ENCODE data around the gene MAD1L1.
"Not testable (repeated sequence)": the region's sequence is repeated elsewhere in the genome, so short reads cannot be mapped to it uniquely, and the experiment has no call there.

MAD1L1 gene

DNA sequence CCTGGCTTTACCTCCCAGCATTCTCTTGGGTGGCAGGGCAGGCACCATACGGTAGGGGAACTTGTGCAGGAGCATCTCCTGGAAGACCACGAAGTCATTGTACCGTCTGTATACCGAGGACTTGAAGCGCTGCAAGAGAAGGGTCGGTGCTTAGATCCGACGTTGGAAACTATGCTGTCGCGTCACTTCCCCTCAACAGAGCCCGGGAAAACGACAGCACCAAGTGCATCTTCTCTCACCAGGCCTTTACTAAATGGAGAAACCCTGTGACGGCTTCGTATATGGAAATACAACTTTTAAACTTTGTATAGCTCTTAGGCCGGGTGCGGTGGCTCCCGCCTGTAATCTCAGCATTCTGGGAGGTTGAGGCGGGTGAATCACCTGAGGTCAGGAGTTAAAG is 42.4 kb upstream of the MAD1L1 start:
- no peak overlapping the region for H3K27ac ChIP-seq
- no peak for TF ChIP-seq ZFX (IDR thresholded peaks at IDR 0.05)
- TF ChIP-seq, protein P1, sequence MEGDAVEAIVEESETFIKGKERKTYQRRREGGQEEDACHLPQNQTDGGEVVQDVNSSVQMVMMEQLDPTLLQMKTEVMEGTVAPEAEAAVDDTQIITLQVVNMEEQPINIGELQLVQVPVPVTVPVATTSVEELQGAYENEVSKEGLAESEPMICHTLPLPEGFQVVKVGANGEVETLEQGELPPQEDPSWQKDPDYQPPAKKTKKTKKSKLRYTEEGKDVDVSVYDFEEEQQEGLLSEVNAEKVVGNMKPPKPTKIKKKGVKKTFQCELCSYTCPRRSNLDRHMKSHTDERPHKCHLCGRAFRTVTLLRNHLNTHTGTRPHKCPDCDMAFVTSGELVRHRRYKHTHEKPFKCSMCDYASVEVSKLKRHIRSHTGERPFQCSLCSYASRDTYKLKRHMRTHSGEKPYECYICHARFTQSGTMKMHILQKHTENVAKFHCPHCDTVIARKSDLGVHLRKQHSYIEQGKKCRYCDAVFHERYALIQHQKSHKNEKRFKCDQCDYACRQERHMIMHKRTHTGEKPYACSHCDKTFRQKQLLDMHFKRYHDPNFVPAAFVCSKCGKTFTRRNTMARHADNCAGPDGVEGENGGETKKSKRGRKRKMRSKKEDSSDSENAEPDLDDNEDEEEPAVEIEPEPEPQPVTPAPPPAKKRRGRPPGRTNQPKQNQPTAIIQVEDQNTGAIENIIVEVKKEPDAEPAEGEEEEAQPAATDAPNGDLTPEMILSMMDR (conservative IDR thresholded peaks at IDR 0.05), result no peak

DNA sequence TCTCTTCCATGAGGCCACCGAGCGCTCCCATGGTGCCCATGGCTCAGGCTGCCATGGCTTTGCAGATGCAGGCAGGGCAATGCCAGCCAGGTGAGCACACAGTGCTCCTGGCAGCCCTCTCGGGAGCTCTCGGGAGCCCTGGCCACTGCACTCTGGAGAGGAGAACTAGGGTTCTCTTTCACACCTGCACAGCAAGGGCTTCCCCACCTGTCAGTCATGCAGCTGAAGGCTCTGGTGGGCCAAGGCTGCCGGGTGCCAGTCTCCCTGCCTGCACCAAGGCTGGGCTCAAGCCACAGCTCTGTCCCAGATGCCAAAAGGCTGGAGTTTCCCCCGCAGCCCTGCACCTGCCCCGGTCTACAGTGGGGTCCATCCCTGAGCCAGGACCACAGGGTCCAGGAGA is 41.9 kb upstream of the MAD1L1 start:
- no peak for TF ChIP-seq ZFX (IDR thresholded peaks at IDR 0.05)
- TF ChIP-seq, protein P1 (conservative IDR thresholded peaks at IDR 0.05), result no peak
- H3K27ac ChIP-seq, result no peak overlapping the region

DNA sequence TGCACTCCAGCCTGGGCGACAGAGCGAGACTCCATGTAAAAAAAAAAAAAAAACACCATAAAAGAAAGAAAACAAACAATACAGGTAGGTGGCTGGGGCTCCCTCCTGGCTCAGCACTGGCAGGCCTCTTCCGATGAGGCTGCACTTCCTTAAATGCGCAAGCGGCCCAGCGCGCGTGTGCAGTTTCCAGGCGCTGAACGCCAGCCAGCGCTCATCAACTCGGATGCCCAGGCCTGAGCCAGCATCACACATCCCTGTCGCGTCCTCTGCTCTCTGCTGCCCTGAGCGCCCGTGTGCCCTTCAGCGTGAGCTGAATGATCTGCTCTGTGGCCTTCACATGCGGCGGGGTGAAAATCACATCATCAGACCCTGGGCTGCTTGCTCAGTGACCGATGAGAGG is 41.1 kb upstream of the MAD1L1 start:
- no peak for TF ChIP-seq ZFX (IDR thresholded peaks at IDR 0.05)
- TF ChIP-seq, protein P1 (conservative IDR thresholded peaks at IDR 0.05), result no peak
- no peak overlapping the region for H3K27ac ChIP-seq

DNA sequence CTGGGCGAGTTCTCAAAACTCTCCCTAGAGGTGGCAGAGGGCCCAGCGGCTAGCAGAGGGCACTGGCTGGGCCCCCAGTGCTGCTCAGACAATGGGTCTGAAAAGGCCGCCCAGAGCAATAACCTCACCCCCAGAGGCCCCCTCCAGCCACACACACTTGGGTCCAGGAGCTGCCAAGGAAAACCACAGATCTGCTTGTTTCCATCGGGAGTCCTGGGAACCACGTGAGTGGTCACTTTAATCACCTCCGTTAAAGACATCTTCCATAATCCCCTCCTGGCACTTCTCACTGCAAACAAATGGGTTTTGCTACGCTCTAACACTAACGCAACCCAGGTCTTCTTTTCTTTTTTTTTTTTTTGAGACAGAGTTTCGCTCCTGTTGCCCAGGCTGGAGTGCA is 39.3 kb upstream of the MAD1L1 start:
- H3K27ac ChIP-seq, result no peak overlapping the region
- TF ChIP-seq ZFX (IDR thresholded peaks at IDR 0.05), result no peak
- TF ChIP-seq, protein P1 (conservative IDR thresholded peaks at IDR 0.05), result no peak

DNA sequence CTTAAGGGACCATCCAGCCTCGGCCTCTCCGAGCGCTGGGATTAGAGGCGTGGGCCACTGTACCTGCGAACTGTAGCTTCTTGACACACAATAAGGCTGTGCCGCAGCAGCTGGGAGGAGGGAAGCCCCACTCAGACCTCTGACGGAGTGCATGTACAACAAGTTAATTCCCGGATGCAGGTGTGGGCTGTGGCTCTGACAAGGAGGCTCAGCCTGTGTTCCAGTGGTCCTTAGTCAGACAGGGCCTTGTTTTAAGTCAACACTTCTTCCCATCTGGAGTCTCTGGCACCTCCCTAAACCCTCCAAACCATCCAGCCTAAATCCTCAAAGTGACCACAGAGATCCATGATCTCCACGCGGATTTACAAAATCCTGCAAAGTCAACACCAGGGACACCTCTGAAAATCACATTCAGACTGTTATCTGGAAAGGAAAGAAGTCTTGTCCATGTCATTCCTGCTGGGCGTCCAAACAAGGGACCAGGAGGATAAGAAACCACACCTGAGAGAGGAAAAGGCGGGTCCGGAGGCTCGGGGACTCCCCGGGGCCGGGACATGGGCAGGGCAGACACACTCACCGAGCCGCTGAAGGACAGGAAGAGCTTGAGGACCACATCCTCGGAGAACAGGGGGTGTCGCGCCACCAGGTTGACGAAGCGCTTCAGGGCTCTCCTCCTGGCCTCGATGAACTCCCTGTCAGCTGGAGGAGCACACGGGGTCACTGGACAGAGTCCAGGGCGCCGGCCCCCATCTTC is 38.7 kb upstream of the MAD1L1 start:
- H3K27ac ChIP-seq, result no peak overlapping the region

DNA sequence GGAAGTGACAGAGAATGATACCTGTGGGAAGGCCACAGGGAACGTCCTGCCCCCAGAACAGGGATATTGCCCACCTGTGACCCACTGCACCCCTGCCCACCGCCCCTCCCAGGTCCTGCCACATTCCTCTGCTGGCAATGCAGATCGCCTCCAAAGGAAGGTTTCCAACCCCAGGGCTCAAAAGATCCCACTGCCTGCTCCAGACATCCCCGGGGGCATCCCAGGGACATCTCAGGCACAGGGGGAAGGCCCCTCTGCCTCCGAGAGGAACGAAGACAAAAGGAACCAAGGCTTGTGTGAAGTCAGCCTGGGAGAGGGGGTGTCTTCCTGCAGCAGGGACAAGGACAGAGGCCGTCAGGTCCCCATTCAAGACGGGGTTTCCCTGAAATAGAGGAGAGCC is 37.8 kb upstream of the MAD1L1 start:
- no peak overlapping the region for H3K27ac ChIP-seq
- TF ChIP-seq ZFX (IDR thresholded peaks at IDR 0.05), result no peak
- TF ChIP-seq, protein P1 (conservative IDR thresholded peaks at IDR 0.05), result no peak

More for the DNA sequence above, 38.7 kb upstream of the MAD1L1 start:
- TF ChIP-seq, protein P1 (conservative IDR thresholded peaks at IDR 0.05), result no peak
- TF ChIP-seq ZFX (IDR thresholded peaks at IDR 0.05), result no peak

DNA sequence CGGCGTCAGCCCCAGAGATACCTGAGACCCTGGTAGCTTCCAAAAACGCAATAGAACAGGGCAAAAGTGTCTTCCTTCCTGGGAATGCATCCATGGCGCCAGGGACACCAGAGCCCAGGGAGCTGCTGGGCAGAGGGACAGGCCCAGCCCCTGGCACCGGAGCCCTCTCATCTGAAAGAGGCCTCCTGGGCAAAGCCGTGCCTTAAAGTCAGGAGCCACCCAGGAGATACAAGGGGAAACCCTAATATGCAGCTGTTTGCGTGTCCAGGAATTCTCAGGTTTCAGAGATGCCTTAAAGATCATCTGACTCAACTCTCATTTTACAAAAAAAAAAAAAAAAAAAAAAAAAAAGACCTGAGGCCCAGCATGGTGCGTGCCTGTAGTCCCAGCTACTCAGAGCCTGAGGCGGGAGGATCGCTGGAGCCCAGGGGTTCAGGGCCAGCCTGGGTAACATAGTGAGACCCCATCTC is 37.3 kb upstream of the MAD1L1 start:
- TF ChIP-seq, protein P1 (conservative IDR thresholded peaks at IDR 0.05), result no peak
- TF ChIP-seq ZFX (IDR thresholded peaks at IDR 0.05), result no peak
- no peak overlapping the region for H3K27ac ChIP-seq

DNA sequence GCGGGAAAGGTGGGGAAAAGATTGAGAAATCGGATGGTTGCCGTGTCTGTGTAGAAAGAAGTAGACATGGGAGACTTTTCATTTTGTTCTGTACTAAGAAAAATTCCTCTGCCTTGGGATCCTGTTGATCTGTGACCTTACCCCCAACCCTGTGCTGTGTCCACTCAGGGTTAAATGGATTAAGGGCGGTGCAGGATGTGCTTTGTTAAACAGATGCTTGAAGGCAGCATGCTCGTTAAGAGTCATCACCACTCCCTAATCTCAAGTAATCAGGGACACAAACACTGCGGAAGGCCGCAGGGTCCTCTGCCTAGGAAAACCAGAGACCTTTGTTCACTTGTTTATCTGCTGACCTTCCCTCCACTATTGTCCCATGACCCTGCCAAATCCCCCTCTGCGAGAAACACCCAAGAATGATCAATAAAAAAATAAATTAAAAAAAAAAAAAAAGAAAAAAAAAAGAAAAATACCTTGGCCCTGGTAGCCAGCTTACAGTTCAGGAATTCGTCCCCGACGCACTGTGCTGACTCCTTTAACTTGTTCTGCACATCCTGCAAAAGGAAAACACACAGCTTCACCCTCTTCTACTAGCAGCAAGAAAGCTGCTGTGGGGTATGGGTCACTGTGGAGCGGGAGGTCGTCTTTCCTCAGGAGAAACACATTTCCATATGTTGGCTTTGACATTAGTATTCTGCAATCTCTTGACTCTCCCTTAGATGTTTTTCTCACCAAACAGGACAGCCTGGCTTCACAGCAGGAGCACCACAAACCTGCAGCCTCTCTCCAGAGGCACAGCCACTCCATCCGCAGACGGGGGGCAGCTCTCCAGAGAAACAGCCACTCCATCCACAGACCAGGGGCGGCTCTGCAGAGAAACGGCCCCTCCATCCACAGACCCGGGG is 36.6 kb upstream of the MAD1L1 start:
- H3K27ac ChIP-seq, result not testable (repeated sequence)

Data from C4-2B (cell line).